MG63 (cell line): ENCODE data around the gene SERAC1. TPM values are rescaled to one million over a fixed set of nuclear protein-coding genes. Genes with fewer than 3 reads are reported as not detected.

Experiments used
- DNase-seq: peaks from one replicate; pipeline ENCODE4 v3.0.0-alpha.2; 2020
- H3K27me3 ChIP-seq: fragments of 250-450 bp; sonication (Bioruptor Pico); 2 replicates; pipeline ENCODE4 v1.5.1; 2020; ENCODE audit warnings: mild to moderate bottlenecking, moderate library complexity
- H3K36me3 ChIP-seq: fragments of 250-450 bp; sonication (Bioruptor Pico); 2 replicates; pipeline ENCODE4 v1.5.1; 2020; ENCODE audit warnings: mild to moderate bottlenecking, moderate library complexity
- H3K4me3 ChIP-seq: fragments of 250-450 bp; sonication (Bioruptor Pico); 2 replicates; pipeline ENCODE4 v1.5.1; 2020; ENCODE audit warnings: mild to moderate bottlenecking, moderate library complexity
- H3K9me3 ChIP-seq: fragments of 250-450 bp; sonication (Bioruptor Pico); 2 replicates; pipeline ENCODE4 v1.5.1; 2020; ENCODE audit warnings: mild to moderate bottlenecking, moderate library complexity
- total RNA-seq: library from RNA; depleted of rRNA; stranded (reverse); fragments of >200 nt; shearing (Covaris generic); gene quantifications from 2 replicates; pipeline ENCODE4 v1.2.3, GENCODE V29; 2014; ENCODE audit warnings: low replicate concordance; rRNA removed

The SERAC1 gene
- total RNA-seq, 1 experiment from 2014 or later: 5.7 TPM

- no peaks in the 10 kb centered on the region for H3K27me3 ChIP-seq
- H3K9me3 ChIP-seq: no peaks in the 10 kb centered on the region
- DNase-seq: peak; percentile 99
- no peak overlapping the region for H3K4me3 ChIP-seq
- H3K36me3 ChIP-seq: peaks cover 77% of the 10 kb centered on the region
Measured at GRCh38 chr6:158060455-158061360, 107.4 kb downstream of the SERAC1 start.

Other genes with a start within 250 kb of the SERAC1 start
- gene SYNJ2, start 186.4 kb downstream of the SERAC1 start, total RNA-seq: 21.8 and 35.5 TPM in 2 replicates
- 13.8 and 21.6 TPM in 2 replicates for gene GTF2H5, start 88 bp upstream of the SERAC1 start, total RNA-seq
- 10.4 and 19.1 TPM in 2 replicates for gene TULP4, start 144.2 kb upstream of the SERAC1 start, total RNA-seq